PC-3 (cell line): ENCODE data around the gene ZNF740. TPM values are rescaled to one million over a fixed set of nuclear protein-coding genes. Genes with fewer than 3 reads are reported as not detected.

ENCODE experiments used
- ATAC-seq: fragments of 200-7000 bp; cut with Tn5 transposase; 2 replicates; pipeline ENCODE4 v1.9.1; 2020; ENCODE audit warnings: mild to moderate bottlenecking, moderate library complexity
- BruUV-seq: library from RNA; stranded (reverse); fragments of 400-500 nt; replicated peaks from 2 replicates; lab custom pipeline; 2021; lab: Mats Ljungman, UMichigan
- CTCF ChIA-PET: fragments of 300-600 bp; sonication (Branson Sonifier 250); formaldehyde crosslinking; loops from one replicate; lab custom pipeline; 2022; ENCODE audit warnings: antibody characterized with exemption; lab: Charles Lee
- POLR2A ChIA-PET: fragments of 300-600 bp; sonication (Branson Sonifier 250); formaldehyde crosslinking; loops from one replicate; lab custom pipeline; 2022; ENCODE audit warnings: antibody characterized with exemption; ENCODE audit not compliant: unreplicated experiment; lab: Charles Lee
- DNase-seq: peaks from one replicate; pipeline ENCODE4 v3.0.0-alpha.2; 2015
- H2AFZ ChIP-seq: fragments of 300-600 bp; sonication (generic); 2 replicates; pipeline ENCODE4 v1.6.0; 2016; ENCODE audit warnings: antibody characterized with exemption, low read length
- H3F3A ChIP-seq: fragments of 300-600 bp; sonication (generic); one replicate; pipeline ENCODE4 v1.6.0; 2017; ENCODE audit warnings: antibody characterized with exemption, low read length, control low read depth, mild to moderate bottlenecking; ENCODE audit not compliant: unreplicated experiment
- H3K27ac ChIP-seq: fragments of 300-600 bp; sonication (generic); 2 replicates; pipeline ENCODE4 v1.5.1; 2016; ENCODE audit warnings: mild to moderate bottlenecking, low read length
- H3K27me3 ChIP-seq: fragments of 300-600 bp; sonication (generic); 2 replicates; pipeline ENCODE4 v1.6.1; 2016; ENCODE audit warnings: low read length, mixed read lengths
- H3K36me3 ChIP-seq: fragments of 300-600 bp; sonication (generic); 2 replicates; pipeline ENCODE4 v1.6.1; 2016; ENCODE audit warnings: low read depth, mixed run types, low read length, mixed read lengths
- H3K4me1 ChIP-seq: fragments of 300-600 bp; sonication (generic); 2 replicates; pipeline ENCODE4 v1.5.1; 2016; ENCODE audit warnings: low read length; ENCODE audit not compliant: insufficient read depth
- H3K4me2 ChIP-seq: fragments of 300-600 bp; sonication (generic); 2 replicates; pipeline ENCODE4 v1.6.0; 2016; ENCODE audit warnings: low read length
- H3K4me3 ChIP-seq: fragments of 300-600 bp; sonication (generic); 2 replicates; pipeline ENCODE4 v1.5.1; 2016; ENCODE audit warnings: mild to moderate bottlenecking, low read length, mixed read lengths
- H3K79me2 ChIP-seq: fragments of 300-600 bp; sonication (generic); 2 replicates; pipeline ENCODE4 v1.6.1; 2017; ENCODE audit warnings: low read length, mixed read lengths
- H3K9ac ChIP-seq: fragments of 300-600 bp; sonication (generic); 2 replicates; pipeline ENCODE4 v1.6.0; 2016; ENCODE audit warnings: mild to moderate bottlenecking, low read length
- H3K9me2 ChIP-seq: fragments of 300-600 bp; sonication (generic); replicated peaks from 2 replicates; pipeline ENCODE4 v1.6.1; 2016; ENCODE audit warnings: mixed run types, low read length, mixed read lengths
- H3K9me3 ChIP-seq: fragments of 300-600 bp; sonication (generic); 2 replicates; pipeline ENCODE4 v1.6.1; 2016; ENCODE audit warnings: low read length, mixed read lengths
- H4K20me1 ChIP-seq: fragments of 300-600 bp; sonication (generic); 2 replicates; pipeline ENCODE4 v1.6.1; 2016; ENCODE audit warnings: low read length, mixed read lengths
- CTCF ChIP-seq: fragments of 300-600 bp; sonication (generic); conservative IDR thresholded peaks from 2 replicates; pipeline ENCODE4 v1.5.1; 2017; ENCODE audit warnings: antibody characterized with exemption, low read depth, mild to moderate bottlenecking, low read length
- EZH2 ChIP-seq: fragments of 300-600 bp; sonication (generic); IDR thresholded peaks from one replicate; pipeline ENCODE4 v1.6.1; 2017; ENCODE audit warnings: antibody characterized with exemption, mild to moderate bottlenecking, low read length; ENCODE audit not compliant: unreplicated experiment
- EZH2phosphoT487 ChIP-seq: fragments of 300-600 bp; sonication (generic); IDR thresholded peaks from 2 replicates; pipeline ENCODE4 v1.6.1; 2018; ENCODE audit warnings: mild to moderate bottlenecking, antibody characterized with exemption, low read length, borderline replicate concordance
- intact Hi-C: fragments of 100-400 bp; cut with micrococcal nuclease; formaldehyde crosslinking; loops from 2 replicates; pipeline ENCODE4 v1.9.0; 2023
- total RNA-seq: library from RNA; depleted of rRNA; stranded (reverse); fragments of >200 nt; gene quantifications from 2 replicates; pipeline ENCODE4 v1.2.3, GENCODE V29; 2014

The ZNF740 gene
- total RNA-seq, 1 experiment from 2014 or later = 12.3 TPM

GRCh38 chr12:53147653-53148052 lies 32.9 kb upstream of the ZNF740 start:
- no peaks in the 10 kb centered on the region for H3K79me2 ChIP-seq
- no peaks in the 10 kb centered on the region for H3K9me2 ChIP-seq
- no peaks in the 10 kb centered on the region for H3F3A ChIP-seq
- H3K4me2 ChIP-seq = no peak overlapping the region
- no peaks in the 10 kb centered on the region for H3K9me3 ChIP-seq
- H3K4me3 ChIP-seq = no peak overlapping the region
- ATAC-seq (no peak), DNase-seq (no peak)
- no peaks in the 10 kb centered on the region for H3K27me3 ChIP-seq
- no peak overlapping the region for H2AFZ ChIP-seq
- CTCF ChIA-PET = no interaction called here
- BruUV-seq = no TSS peak
- H3K27ac ChIP-seq = no peak overlapping the region
- no peaks in the 10 kb centered on the region for H3K36me3 ChIP-seq
- intact Hi-C loops = no loop called here
- no peaks in the 10 kb centered on the region for H4K20me1 ChIP-seq
- POLR2A ChIA-PET = no interaction called here
- TF ChIP-seq EZH2phosphoT487 (no peak), EZH2 (no peak), CTCF (no peak)
- no peak overlapping the region for H3K9ac ChIP-seq
- no peaks in the 10 kb centered on the region for H3K4me1 ChIP-seq

GRCh38 chr12:53151039-53151438 lies 29.5 kb upstream of the ZNF740 start:
- H3K9ac ChIP-seq = no peak overlapping the region
- no peak overlapping the region for H3K4me2 ChIP-seq
- H3K36me3 ChIP-seq = no peaks in the 10 kb centered on the region
- no peak for TF ChIP-seq EZH2phosphoT487
- no peak for TF ChIP-seq CTCF
- TF ChIP-seq EZH2 = no peak
- no peak overlapping the region for H3K27ac ChIP-seq
- H2AFZ ChIP-seq = no peak overlapping the region
- H3K4me3 ChIP-seq = no peak overlapping the region
- intact Hi-C loops = no loop called here
- no peak for DNase-seq
- H3K9me3 ChIP-seq = no peaks in the 10 kb centered on the region
- ATAC-seq = no peak
- no peaks in the 10 kb centered on the region for H3K27me3 ChIP-seq
- no peaks in the 10 kb centered on the region for H3F3A ChIP-seq
- H3K9me2 ChIP-seq = no peaks in the 10 kb centered on the region
- no peaks in the 10 kb centered on the region for H4K20me1 ChIP-seq
- ChIA-PET POLR2A (no interaction called here), CTCF (no interaction called here)
- no TSS peak for BruUV-seq
- no peaks in the 10 kb centered on the region for H3K4me1 ChIP-seq
- H3K79me2 ChIP-seq = no peaks in the 10 kb centered on the region

DNA sequence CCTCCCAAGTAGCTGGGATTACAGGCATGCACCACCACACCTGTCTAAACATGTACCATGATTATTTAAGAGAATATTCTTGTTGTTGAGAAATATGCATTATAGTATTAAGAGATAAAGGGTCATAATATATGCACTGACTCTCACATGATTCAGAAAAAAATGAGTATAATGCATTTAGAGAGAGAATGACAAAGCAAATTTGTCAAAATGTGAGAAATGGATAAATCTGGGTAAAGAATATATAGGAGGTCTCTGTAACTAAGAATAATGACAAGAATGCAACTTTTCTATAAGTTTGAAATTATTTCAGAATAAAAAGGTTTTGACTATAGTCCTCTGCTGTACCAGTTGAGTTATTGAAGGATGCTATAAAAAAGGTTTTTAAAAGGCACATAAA lies 28.1 kb upstream of the ZNF740 start:
- Histone ChIP-seq H2AFZ (no peak overlapping the region), H3K4me1 (no peaks in the 10 kb centered on the region), H3K79me2 (no peaks in the 10 kb centered on the region), H3K9me2 (no peaks in the 10 kb centered on the region), H3K27ac (no peak overlapping the region), H3K4me2 (no peak overlapping the region), H3K36me3 (no peaks in the 10 kb centered on the region), H3K27me3 (no peaks in the 10 kb centered on the region), H4K20me1 (no peaks in the 10 kb centered on the region), H3K9ac (no peak overlapping the region), H3F3A (no peaks in the 10 kb centered on the region), H3K4me3 (no peak overlapping the region), H3K9me3 (no peaks in the 10 kb centered on the region)
- no peak for DNase-seq
- CTCF ChIA-PET = no interaction called here
- no TSS peak for BruUV-seq
- intact Hi-C loops = no loop called here
- ATAC-seq = no peak
- POLR2A ChIA-PET = no interaction called here
- TF ChIP-seq CTCF = no peak
- TF ChIP-seq EZH2 = no peak
- no peak for TF ChIP-seq EZH2phosphoT487
